Osteocyte (in vitro differentiated cells): ENCODE results near the gene LYST. TPM values are rescaled to one million over a fixed set of nuclear protein-coding genes. Genes with fewer than 3 reads are reported as not detected.

Source experiments
- DNase-seq: peaks from one replicate; pipeline ENCODE4 v3.0.0; 2021; ENCODE audit warnings: mixed read lengths; ENCODE audit not compliant: unreplicated experiment; ENCODE audit errors: extremely low spot score
- H3K27ac Mint-ChIP-seq: one replicate; pipeline ENCODE4 v1.8.0; 2021; ENCODE audit warnings: mild to moderate bottlenecking, mixed read lengths; ENCODE audit not compliant: unreplicated experiment
- H3K27me3 Mint-ChIP-seq: one replicate; pipeline ENCODE4 v1.8.0; 2021; ENCODE audit warnings: mixed read lengths; ENCODE audit not compliant: unreplicated experiment
- H3K36me3 Mint-ChIP-seq: one replicate; pipeline ENCODE4 v1.8.0; 2021; ENCODE audit warnings: mixed read lengths; ENCODE audit not compliant: unreplicated experiment
- H3K4me1 Mint-ChIP-seq: one replicate; pipeline ENCODE4 v1.8.0; 2021; ENCODE audit warnings: mixed read lengths; ENCODE audit not compliant: unreplicated experiment
- H3K4me3 Mint-ChIP-seq: one replicate; pipeline ENCODE4 v1.8.0; 2021; ENCODE audit warnings: mild to moderate bottlenecking, moderate library complexity, mixed read lengths; ENCODE audit not compliant: unreplicated experiment
- H3K9me3 Mint-ChIP-seq: one replicate; pipeline ENCODE4 v1.8.0; 2021; ENCODE audit warnings: mixed read lengths; ENCODE audit not compliant: unreplicated experiment
- microRNA-seq: library from miRNA; unstranded; fragments of <30 nt; microRNA quantifications from one replicate; pipeline ENCODE4 v1.1.0, GENCODE V29; 2020; ENCODE audit not compliant: unreplicated experiment
- total RNA-seq: library from RNA; stranded (reverse); gene quantifications from 2 replicates; pipeline ENCODE4 v1.2.1, GENCODE V29; 2021
- TF ChIP-seq, protein P1 (sequence below): fragments of 200-600 bp; sonication (generic); IDR thresholded peaks from 2 replicates; pipeline ENCODE4 v1.5.0; 2021; ENCODE audit warnings: antibody characterized with exemption, mild to moderate bottlenecking, moderate library complexity

The LYST gene
- total RNA-seq, 1 donor from 2014 or later: 21.7 TPM

DNA sequence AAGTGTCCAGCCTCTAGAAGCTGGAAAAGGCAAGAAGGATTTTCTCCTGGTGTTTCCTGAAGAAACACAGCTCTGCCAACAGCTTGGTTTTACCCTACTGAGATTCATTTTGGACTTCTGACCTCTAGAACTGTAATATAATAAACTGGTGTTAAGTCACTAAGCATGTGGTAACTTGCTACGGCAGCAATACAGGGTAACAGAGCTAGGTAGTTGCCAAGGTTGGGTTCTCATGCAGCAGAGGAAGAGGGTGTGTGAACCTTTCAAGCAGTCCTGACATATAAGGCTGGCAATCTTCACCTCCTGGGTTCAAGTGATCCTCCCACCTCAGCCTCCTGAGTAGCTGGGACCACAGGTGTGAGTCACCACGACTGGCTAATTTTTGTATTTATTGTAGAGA lies 253.1 kb downstream of the LYST start:
- H3K36me3 Mint-ChIP-seq: no peaks in the 10 kb centered on the region
- peaks cover 3% of the 10 kb centered on the region for H3K27me3 Mint-ChIP-seq
- H3K27ac Mint-ChIP-seq: no peak overlapping the region
- no peaks in the 10 kb centered on the region for H3K9me3 Mint-ChIP-seq
- no peak overlapping the region for H3K4me3 Mint-ChIP-seq
- no peak for DNase-seq
- H3K4me1 Mint-ChIP-seq: no peaks in the 10 kb centered on the region
- TF ChIP-seq, protein P1, sequence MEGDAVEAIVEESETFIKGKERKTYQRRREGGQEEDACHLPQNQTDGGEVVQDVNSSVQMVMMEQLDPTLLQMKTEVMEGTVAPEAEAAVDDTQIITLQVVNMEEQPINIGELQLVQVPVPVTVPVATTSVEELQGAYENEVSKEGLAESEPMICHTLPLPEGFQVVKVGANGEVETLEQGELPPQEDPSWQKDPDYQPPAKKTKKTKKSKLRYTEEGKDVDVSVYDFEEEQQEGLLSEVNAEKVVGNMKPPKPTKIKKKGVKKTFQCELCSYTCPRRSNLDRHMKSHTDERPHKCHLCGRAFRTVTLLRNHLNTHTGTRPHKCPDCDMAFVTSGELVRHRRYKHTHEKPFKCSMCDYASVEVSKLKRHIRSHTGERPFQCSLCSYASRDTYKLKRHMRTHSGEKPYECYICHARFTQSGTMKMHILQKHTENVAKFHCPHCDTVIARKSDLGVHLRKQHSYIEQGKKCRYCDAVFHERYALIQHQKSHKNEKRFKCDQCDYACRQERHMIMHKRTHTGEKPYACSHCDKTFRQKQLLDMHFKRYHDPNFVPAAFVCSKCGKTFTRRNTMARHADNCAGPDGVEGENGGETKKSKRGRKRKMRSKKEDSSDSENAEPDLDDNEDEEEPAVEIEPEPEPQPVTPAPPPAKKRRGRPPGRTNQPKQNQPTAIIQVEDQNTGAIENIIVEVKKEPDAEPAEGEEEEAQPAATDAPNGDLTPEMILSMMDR: no peak

DNA sequence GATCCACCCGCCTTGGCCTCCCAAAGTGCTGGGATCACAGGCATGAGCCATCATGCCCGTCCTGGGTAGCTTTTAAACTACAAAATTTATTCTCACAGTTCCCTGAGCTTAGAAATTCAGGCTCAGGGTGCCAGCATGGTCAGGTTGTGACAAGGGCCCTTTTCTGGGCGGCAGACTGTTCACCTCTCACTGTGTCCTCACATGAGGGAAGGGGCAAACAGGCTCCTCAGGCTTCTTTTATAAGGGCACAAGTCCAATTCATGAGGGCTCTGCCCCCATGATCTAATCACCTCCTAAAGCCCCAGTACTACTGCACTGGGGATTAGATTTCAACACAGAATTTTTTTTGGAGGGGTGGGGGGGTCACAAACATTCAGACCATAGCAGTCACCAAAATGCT lies 253.9 kb downstream of the LYST start:
- Mint-ChIP-seq H3K36me3 (no peaks in the 10 kb centered on the region), H3K27me3 (peaks cover 3% of the 10 kb centered on the region), H3K4me3 (no peak overlapping the region), H3K9me3 (no peaks in the 10 kb centered on the region), H3K27ac (no peak overlapping the region), H3K4me1 (no peaks in the 10 kb centered on the region)
- TF ChIP-seq, protein P1: no peak
- no peak for DNase-seq

Small RNAs within 50 kb of the gene (microRNA-seq; reads per million reads assigned to microRNA genes)
- not detected for gene MIR1537

Other genes with a start within 250 kb of the LYST start
- 0.34 and 0.83 TPM in 2 replicates for gene GNG4, start 217.1 kb downstream of the LYST start, total RNA-seq
- 142 and 149 TPM in 2 replicates for gene NID1, start 198.2 kb upstream of the LYST start, total RNA-seq